Measurements from ENCODE around the gene ZNF425.
"Not testable (repeated sequence)": the region's sequence is repeated elsewhere in the genome, so short reads cannot be mapped to it uniquely, and the experiment has no call there.

Gene ZNF425

DNA sequence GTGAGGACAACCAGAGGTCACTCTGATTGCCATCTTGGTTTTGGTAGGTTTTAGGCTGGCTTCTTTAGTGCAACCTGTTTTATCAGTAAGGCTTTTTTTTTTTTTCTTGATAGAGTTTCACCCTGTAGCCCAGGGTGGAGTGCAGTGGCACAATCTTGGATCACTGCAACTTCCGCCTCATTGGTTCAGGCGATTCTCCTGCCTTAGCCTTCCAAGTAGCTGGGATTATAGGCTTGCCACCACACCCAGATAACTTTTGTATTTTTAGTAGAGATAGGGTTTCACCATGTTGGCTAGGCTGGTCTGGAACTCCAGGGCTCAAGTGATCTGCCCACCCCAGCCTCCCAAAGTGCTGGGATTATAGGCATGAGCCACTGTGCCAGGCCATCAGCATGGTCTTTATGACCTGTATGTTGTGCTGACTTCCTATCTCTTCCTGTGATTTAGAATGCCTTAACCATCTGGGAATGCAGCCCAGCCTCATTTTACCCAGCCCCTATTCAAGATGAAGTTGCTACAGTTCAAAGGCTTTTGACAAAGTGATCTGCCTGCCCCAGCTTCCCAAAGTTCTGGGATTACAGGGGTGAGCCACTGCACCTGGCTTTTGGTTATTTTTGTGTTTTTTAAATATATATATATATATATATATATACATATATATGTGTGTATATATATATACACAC, 7.0 kb upstream of the ZNF425 start:
- DNase-seq (ENCODE audit: low spot score), result no peak

DNA sequence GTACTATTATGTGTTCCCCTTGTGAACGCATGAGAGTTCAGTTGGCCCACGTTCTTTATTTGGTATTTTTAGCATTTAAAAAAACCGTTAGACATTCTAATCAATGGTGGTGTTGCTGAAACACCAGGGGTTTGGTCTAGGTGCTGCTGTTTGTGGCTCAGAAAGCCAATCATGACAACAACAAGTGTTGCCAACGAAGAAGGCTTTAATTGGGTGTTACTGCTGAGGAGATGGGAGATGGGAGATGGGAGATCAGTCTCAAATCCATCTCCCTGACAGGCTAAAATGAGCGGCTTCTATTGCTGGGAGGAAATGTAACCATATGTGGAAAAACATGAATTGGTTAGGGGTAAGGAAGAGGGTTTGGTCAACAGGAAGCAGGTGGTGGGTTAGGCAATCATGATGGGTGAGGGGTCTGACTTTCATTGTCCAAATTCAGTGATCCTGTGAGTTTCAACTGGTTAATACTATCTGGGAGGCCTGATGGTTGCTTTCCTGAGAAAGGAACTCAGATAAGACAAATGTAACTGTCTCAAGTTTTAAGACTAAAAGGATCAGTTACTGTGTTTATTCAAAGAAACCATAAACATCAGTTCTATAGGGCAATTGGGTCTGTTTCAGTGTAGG, 4.6 kb upstream of the ZNF425 start:
- no peak for DNase-seq (ENCODE audit: low spot score)

DNA sequence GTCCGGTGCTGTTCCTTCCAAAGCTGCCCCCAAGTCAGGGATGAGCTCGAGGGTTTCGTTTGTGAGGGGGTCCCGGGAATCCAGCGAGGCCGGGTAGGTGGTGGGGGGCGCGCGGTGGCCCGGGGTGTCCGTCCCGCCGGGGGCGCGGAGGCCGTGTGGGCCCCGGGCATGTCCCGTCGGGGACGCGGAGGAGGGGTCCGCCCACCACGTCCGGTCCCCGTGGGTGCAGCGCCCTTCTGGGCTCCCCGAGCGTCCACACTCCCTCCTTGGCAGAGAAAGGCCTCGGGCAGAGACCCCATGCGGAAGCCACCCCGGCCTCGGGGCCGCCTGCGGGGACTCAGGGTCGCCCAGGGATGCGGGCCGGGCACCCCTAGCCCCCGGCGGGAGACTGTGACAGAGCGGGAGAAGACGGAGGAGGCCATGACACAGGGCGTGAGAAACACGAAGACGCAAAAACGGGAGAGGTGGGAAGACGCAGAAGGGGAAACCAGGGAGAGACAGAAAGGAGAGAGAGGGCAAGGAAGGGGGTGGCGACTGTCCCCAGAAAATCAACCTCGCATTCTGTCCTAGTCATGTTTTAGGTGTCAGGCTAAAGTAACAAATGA, 640 bp upstream of the ZNF425 start:
- peak; percentile 50 for DNase-seq (ENCODE audit: low spot score)

DNA sequence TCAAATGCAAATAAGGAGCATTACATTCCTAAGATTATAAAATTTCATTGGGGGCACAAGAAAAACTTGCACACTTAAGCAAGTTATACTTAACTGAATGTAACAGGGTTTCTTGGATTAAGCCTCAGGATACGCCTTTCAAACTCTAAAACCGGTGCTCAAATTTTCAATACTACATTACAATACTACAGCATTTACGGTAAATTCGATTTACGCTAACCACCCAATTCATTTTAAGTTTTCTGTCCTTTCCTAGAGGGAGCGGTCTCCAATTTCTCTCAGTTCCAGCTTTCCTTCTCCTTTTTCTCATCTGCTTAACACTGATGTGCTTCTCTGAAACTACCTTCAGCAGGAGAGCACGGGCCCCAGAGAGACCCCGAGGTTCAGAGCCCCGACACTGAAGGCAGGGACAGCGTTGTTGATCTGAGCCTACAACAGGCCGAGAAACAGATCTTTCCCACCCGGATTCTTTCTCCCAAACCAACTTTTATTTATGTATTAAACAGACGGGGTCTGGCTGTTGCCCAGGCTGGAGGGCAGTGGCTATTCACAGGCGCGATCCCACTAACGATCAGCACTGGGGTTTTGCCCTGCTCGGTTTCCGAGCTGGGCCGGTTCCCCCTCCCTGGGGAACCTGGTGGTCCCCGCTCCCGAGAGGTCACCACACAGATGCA, 798 bp downstream of the ZNF425 start:
- no peak for DNase-seq (ENCODE audit: low spot score)

DNA sequence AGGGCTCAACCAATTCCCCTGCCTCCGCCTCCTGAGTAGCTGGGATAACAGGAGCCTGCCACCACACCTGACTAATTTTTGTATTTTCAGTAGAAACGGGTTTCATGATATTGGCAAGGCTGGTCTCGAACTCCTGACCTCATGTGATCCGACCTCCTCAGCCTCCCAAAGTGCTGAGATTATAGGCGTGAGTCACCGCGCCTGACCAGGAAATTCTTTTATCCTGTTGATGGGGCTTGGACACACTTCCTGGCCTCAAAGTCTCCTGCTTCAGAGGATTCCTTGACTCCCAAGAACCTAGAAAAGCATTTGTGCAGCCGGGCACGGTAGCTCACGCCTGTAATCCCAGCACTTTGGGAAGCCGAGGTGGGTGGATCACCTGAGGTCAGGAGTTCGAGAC, 16.2 kb downstream of the ZNF425 start:
- no peak for DNase-seq (ENCODE audit: low spot score)

DNA sequence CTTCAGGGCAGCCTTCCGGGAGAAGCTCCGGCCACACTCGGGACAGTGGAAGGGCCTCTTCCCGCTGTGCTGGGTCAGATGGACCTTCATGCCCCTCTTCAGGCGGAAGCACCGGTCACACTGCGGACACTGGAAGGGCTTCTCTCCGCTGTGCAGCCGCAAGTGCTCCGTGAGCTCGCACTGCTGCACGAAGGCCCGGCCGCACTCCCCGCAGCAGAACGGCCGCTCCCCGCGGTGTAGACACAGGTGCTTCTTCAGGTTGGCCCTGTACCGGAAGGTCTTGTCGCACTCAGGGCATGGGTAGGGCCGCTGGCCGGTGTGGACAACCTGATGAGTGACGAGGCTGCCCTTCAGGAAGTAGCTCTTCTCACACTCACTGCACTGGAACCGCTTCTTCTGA, 21.4 kb downstream of the ZNF425 start:
- DNase-seq (ENCODE audit: low spot score), result no peak

DNA sequence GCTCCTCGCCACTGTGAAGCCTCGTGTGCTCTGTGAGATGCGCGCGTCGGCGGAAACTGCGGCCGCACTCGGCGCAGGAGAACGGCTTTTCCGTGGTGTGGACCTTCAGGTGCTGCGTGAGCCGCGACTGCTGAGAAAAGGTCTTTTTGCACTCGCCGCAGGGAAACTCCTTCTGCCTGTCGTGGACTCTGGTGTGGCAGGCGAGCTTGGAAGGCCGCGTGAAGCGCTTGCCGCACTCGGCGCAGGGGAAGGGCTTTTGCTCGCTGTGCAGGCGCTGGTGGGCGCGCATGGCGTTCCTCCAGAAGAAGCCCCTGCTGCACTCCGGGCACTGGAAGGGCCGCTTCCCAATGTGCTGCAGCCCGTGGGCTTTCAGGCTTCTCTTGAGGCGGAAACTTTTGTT, 21.9 kb downstream of the ZNF425 start:
- DNase-seq (ENCODE audit: low spot score), result no peak

DNA sequence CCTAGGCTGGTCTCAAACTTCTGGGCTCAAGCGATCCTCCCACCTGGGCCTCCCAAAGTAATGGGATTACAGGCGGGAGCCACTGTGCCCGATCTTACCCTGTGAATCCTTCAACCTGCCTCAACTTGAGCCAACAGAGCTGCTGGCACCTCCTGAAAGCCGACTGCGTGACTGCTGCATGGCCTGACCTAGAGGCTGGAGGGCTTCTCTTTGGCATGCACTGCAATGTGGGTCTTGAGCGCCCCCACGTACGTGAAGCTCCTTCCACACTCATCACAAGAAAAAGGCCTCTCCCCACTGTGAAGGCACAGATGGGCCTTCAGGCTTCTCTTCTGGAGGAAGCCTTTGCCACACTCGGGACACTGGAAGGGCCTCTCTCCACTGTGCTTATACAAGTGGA, 22.7 kb downstream of the ZNF425 start:
- DNase-seq (ENCODE audit: low spot score), result no peak

DNA sequence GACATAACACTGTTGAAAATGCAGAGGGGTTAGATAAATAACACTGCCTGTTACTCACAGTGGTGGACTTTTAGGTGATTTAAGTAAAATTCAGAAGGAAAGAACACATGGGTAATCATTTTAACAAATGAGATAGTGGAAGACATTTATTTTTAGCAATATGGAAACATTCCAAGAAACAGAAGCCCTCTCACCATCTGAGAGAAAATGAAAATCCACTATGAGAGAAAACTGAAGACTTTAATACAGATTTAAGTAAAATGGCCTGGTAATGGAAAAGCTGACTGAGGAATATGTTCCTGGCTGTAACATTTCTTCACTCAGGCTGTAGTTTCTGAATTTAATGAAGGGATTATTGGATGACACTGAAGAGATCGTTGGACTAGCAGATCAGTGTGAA, 23.5 kb downstream of the ZNF425 start:
- no peak for DNase-seq (ENCODE audit: low spot score)

DNA sequence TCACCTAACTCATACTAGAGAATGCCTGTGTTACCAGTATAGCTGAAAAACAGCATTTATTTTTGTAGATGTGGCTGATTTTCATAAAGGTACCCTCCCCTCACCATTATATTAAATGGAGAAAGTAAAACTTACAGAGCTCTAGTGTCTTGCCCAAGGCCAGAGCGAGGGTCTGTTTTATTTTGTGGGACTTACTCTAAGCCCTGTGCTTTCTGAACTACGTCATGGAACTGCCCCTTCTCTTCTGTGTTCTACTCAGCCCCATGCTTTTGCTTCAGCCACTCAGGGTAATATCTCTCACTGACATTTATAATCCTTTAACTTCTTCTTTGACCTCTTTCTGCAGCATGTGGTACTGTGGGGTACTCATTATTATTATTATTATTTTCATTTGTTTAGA, 25.3 kb downstream of the ZNF425 start:
- DNase-seq (ENCODE audit: low spot score), result no peak

DNA sequence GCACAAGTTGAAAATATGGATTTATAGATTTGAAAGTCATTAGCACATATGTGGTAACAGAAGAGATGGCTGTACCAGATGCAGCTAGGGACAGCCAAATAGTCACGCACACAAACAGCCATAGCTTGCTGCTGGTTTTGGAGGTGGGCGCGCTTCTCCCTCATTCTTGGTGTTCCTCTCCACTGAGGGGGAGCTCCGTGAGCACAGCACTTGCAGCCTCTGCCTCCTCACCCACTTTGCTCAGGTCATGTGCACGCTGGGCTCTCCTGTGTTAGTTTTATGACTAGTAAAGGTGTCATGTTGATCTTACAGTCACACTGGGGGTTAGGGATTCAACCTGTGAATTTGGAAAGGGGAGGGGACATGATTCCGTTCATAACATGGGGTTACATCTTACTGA, 27.1 kb downstream of the ZNF425 start:
- no peak for DNase-seq (ENCODE audit: low spot score)

DNA sequence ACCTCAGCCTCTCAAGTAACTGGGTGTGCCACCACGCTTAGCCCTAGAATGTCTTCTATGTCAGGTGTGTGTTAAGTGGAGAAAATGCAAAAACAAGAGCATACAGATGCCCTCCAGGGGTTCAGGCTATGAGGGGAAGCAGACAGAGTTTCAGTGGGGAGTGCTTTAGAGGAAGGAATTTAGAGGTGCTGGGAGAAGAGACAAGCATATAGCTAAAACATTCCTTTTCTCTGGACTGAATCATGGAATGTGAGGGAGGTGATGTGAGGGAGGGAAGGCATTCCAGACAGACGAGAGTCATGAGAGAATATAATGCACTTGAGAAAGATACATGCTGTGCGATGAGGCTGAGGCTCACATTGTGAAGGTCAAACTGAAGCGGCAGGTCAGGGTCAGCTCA, 29.0 kb downstream of the ZNF425 start:
- no peak for DNase-seq (ENCODE audit: low spot score)

DNA sequence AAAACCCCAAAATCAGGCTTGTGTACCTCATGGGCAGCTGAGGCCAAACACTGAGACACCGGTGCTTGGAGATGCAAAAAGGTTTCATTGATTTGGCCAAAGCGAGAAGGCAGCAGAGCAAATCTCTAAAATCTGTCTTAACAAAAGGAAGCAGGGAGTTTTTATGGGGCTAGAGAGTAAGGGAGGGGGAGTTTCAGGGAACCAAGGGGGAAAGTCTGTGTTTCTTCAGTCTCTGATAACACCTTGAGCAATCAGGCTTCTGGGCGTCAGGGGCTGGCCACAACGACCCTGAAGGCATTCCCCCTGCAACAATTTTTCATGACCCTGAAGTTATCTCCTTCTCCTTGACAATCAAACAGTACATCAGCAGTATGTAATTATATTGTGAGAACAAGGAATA, 32.9 kb downstream of the ZNF425 start:
- DNase-seq (ENCODE audit: low spot score), result no peak

DNA sequence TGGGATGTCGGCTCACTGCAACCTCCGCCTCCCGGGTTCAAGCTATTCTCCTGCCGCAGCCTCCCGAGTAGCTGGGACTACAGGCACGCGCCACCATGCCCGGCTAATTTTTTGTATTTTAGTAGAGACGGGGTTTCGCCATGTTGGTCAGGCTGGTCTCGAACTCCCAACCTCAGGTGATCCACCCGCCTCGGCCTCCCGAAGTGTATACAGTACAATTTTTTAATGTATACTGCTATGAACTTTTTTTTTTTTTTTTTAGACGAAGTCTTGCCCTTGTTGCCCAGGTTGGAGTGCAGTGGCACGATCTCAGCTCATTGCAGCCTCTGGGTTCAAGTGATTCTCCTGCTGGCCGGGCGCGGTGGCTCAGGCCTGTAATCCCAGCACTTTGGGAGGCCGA, 33.9 kb downstream of the ZNF425 start:
- not testable (repeated sequence) for DNase-seq (ENCODE audit: low spot score)

DNA sequence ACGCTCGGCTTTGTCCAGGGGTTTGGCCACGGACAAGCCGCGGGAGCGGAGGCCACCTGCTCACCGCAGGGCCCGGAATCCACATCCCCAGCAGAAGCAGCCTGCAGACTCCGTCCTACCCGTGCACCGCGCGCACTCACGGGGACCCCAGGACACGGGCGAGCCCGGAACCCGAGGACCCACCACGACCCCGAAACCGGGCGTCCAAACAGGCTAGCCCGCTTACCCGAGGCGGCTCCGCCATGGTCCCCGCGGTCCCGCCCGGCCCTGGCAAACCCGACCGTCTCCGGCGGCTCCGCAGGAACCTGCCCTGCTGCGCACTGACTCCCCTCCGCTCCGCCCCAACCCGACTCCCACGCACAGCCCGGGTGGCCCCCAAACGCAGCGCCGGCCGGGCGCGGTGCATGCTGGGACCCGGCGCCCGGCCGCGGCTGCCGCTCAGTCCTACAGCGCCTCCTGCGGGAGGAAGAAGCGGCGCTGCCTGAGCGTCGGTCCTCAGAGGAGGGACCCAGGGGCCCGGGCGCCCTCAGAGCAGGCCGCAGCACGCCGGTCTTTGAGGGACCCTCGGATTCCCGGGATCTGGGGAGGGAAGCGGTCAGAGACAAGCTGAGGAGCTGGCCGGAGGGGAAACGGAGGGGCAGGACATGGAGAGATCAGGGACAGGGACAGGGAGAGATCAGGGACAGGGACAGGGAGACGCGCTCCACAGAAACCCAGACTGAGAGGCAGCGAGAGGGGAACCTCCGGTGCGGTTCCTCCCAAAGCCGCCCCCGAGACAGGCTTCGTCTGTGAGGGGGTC, 35.5 kb downstream of the ZNF425 start, which contains the start of gene ZNF786:
ZNF786 (minus strand) TSS at position 322 of the 799 bp plus-strand sequence; CDS start at position 244, 78 bp downstream.
- peak; percentile 90 for DNase-seq (ENCODE audit: low spot score)

DNA sequence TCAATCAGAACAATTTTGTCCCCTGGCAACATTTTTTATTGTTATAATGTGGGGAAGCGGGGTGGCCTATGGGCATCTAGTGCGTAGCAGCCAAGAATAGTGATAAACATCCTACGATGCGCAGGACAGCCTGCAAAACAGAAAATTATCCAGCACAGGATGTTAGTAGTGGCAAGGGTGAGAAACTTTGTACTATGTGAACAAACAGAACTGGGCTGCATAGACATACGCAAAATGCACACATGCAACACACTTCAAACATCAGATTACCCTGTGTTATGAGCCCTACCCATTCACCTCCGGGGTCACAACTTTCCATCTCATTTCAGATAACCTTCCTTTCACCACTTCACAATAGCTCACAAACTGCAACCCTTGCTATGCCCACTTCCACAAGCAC, 38.7 kb downstream of the ZNF425 start:
- DNase-seq (ENCODE audit: low spot score), result no peak

DNA sequence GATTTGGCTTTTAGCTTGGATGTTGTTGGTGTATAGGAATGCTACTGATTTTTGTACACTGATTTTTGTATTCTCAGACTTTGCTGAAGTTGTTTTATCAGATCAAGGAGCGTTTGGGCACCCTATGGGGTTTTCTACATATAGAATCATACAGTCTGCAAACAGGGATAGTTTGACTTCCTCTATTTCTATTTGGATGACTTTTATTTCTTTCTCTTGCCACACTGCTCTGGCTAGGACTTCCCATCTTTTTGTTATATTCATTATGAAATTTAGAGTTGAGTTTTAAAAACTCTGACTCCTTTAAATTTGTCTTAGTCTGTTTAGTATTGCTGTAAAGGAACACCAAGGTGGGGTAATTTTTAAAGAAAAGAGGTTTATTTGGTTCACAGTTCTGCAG, 40.3 kb downstream of the ZNF425 start:
- DNase-seq (ENCODE audit: low spot score), result no peak

DNA sequence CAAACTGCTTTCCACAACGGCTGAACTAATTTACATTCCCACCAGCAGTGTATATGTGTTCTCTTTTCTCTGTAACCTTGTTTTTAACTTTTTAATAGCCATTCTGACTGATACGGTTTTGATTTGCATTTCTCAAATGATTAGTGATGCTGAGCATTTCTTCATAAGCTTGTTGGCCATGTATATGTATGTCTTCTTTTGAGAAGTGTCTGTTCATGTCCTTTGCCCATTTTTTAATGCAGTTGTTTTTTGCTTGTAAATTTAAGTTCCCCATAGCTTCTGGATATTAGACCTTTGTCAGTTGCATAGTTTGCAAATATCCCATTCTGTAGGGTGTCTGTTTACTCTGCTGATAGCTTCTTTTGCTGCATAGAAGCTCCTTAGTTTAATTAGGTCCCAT, 41.7 kb downstream of the ZNF425 start:
- no peak for DNase-seq (ENCODE audit: low spot score)

DNA sequence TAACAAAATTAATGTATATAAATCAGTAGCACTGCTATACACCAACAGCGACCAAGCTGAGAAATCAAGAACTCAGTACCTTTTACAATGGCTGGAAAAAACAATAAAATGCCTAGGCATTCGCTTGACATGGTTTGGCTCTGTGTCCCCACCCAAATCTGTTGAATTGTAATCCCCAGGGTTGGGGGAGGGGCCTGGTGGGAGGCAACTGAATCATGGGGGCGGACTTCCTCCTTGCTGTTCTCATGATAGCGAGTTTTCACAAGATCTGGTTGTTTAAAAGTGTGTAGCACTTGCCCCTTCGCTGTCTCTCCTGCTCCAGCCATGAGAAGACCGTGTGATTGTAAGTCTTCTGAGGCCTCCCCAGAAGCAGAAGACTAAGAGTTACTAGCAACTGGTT, 44.2 kb downstream of the ZNF425 start:
- no peak for DNase-seq (ENCODE audit: low spot score)

DNA sequence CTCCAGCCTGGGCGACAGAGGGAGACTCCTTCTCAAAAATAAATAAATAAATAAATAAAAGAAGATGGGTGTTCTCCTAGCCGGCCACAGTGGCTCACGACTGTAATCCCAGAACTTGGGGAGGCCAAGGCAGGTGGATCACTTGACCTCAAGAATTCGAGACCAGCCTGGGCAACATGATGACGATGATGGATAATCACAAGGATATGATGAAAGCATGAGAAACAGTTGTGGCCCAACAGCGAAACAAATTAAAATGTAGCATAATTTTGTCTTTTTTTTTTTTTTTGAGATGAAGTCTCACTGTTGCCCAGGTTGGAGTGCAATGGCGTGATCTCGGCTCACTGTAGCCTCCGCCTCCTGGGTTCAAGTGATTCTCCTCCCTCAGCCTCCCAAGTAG, 48.5 kb downstream of the ZNF425 start:
- DNase-seq (ENCODE audit: low spot score), result no peak

DNA sequence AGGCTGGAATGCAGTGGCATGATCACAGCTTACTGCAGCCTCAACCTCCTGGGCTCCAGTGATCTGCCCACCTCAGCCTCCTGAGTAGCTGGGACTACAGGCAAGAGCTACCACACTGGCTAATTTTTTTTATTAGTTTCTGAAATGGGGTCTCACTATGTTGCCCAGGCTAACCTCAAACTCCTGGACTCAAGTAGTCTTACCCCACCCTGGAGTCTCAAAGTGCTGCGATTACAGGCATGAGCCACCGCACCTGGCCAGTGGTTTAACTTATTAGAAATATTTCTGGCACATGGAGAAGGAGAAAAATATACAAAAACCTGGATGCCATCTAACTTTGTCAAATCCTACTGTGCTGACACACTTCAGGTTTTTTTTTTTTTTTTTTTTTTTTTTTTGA, 50.8 kb downstream of the ZNF425 start:
- DNase-seq (ENCODE audit: low spot score), result no peak
